Testis (tissue), 2 donors: ENCODE data around the gene COL4A2.
"Not testable (repeated sequence)": the region's sequence is repeated elsewhere in the genome, so short reads cannot be mapped to it uniquely, and the experiment has no call there.

Experiments
- POLR2A ChIP-seq: fragments of 450-650 bp; IDR thresholded peaks from one replicate; pipeline ENCODE4 v1.6.1; 2017; ENCODE audit warnings: antibody characterized with exemption, mild to moderate bottlenecking, moderate library complexity
- TF ChIP-seq, protein P1 (sequence below), 3 experiments: fragments of 450-650 bp in 2 of 3; fragments of 200-600 bp in 1 of 3; sonication (generic) in 1 of 3; IDR thresholded peaks; one replicate each; pipeline ENCODE4 v1.5.1; 2016 to 2019; ENCODE audit warnings: antibody characterized with exemption in 3 of 3, mild to moderate bottlenecking in 2 of 3, moderate library complexity in 1 of 3

GRCh38 chr13:110313261-110313660 is 6.2 kb downstream of the COL4A2 start:
- TF ChIP-seq, protein P1, sequence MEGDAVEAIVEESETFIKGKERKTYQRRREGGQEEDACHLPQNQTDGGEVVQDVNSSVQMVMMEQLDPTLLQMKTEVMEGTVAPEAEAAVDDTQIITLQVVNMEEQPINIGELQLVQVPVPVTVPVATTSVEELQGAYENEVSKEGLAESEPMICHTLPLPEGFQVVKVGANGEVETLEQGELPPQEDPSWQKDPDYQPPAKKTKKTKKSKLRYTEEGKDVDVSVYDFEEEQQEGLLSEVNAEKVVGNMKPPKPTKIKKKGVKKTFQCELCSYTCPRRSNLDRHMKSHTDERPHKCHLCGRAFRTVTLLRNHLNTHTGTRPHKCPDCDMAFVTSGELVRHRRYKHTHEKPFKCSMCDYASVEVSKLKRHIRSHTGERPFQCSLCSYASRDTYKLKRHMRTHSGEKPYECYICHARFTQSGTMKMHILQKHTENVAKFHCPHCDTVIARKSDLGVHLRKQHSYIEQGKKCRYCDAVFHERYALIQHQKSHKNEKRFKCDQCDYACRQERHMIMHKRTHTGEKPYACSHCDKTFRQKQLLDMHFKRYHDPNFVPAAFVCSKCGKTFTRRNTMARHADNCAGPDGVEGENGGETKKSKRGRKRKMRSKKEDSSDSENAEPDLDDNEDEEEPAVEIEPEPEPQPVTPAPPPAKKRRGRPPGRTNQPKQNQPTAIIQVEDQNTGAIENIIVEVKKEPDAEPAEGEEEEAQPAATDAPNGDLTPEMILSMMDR (IDR thresholded peaks at IDR 0.05), result not testable (repeated sequence)
- not testable (repeated sequence) for TF ChIP-seq POLR2A
